ENCODE data around the gene RPS26.
A peak's percentile ranks its signal among the peaks of the same experiment; 100 is the strongest.
"Not testable (repeated sequence)": the region's sequence is repeated elsewhere in the genome, so short reads cannot be mapped to it uniquely, and the experiment has no call there.

RPS26 gene

GRCh38 chr12:56040151-56040550, 1.6 kb upstream of the RPS26 start:
- Histone ChIP-seq H3K4me1 (ENCODE audit: control insufficient read depth in 1 of 2, insufficient read depth in 2 of 2, low read length in 2 of 2) (peaks cover 22 to 23% of the 10 kb centered on the region in 2 donors), H3K9ac (ENCODE audit: low read depth in 1 of 2, low read length in 2 of 2) (no peak overlapping the region), H3K9me3 (ENCODE audit: control insufficient read depth in 1 of 2, low read length in 2 of 2) (no peaks in the 10 kb centered on the region), H3K27ac (ENCODE audit: low read depth, low read length) (no peak overlapping the region), H3K36me3 (ENCODE audit: control insufficient read depth in 1 of 2, insufficient read depth in 2 of 2, low read length in 2 of 2) (peaks cover 8 to 29% of the 10 kb centered on the region in 2 donors), H3K27me3 (ENCODE audit: control insufficient read depth in 1 of 2, insufficient read depth in 2 of 2, low read length in 2 of 2) (no peaks in the 10 kb centered on the region), H3K4me3 (ENCODE audit: low read depth in 1 of 2, low read length in 2 of 2) (no peak overlapping the region)

- Histone ChIP-seq H3K27ac (ENCODE audit: low read depth, low read length) (peak overlapping the region; percentile 58), H3K9me3 (ENCODE audit: control insufficient read depth in 1 of 2, low read length in 2 of 2) (no peaks in the 10 kb centered on the region), H3K4me3 (ENCODE audit: low read depth in 1 of 2, low read length in 2 of 2) (peak overlapping the region; percentile 82 to 98), H3K4me1 (ENCODE audit: control insufficient read depth in 1 of 2, insufficient read depth in 2 of 2, low read length in 2 of 2) (peaks cover 22 to 23% of the 10 kb centered on the region in 2 donors), H3K9ac (ENCODE audit: low read depth in 1 of 2, low read length in 2 of 2) (peak overlapping the region; percentile 37 to 47), H3K27me3 (ENCODE audit: control insufficient read depth in 1 of 2, insufficient read depth in 2 of 2, low read length in 2 of 2) (no peaks in the 10 kb centered on the region), H3K36me3 (ENCODE audit: control insufficient read depth in 1 of 2, insufficient read depth in 2 of 2, low read length in 2 of 2) (peaks cover 10 to 32% of the 10 kb centered on the region in 2 donors)
Measured at GRCh38 chr12:56040963-56041551, 661 bp upstream of the RPS26 start.

GRCh38 chr12:56042430-56042813, 704 bp downstream of the RPS26 start:
- not testable (repeated sequence) for H3K27me3 ChIP-seq (ENCODE audit: control insufficient read depth in 1 of 2, insufficient read depth in 2 of 2, low read length in 2 of 2); H3K9me3 ChIP-seq (ENCODE audit: control insufficient read depth in 1 of 2, low read length in 2 of 2)
- peak overlapping the region; percentile 79 to 99 for H3K9ac ChIP-seq (ENCODE audit: low read depth in 1 of 2, low read length in 2 of 2)
- peaks cover 22 to 23% of the 10 kb centered on the region in 2 donors for H3K4me1 ChIP-seq (ENCODE audit: control insufficient read depth in 1 of 2, insufficient read depth in 2 of 2, low read length in 2 of 2)
- H3K27ac ChIP-seq (ENCODE audit: low read depth, low read length) = peak overlapping the region; percentile 70
- H3K36me3 ChIP-seq (ENCODE audit: control insufficient read depth in 1 of 2, insufficient read depth in 2 of 2, low read length in 2 of 2) = peaks cover 10 to 31% of the 10 kb centered on the region in 2 donors
- peak overlapping the region; percentile 82 to 98 for H3K4me3 ChIP-seq (ENCODE audit: low read depth in 1 of 2, low read length in 2 of 2)

GRCh38 chr12:56042843-56043242, 1.1 kb downstream of the RPS26 start:
- no peaks in the 10 kb centered on the region for H3K9me3 ChIP-seq (ENCODE audit: control insufficient read depth in 1 of 2, low read length in 2 of 2)
- H3K27me3 ChIP-seq (ENCODE audit: control insufficient read depth in 1 of 2, insufficient read depth in 2 of 2, low read length in 2 of 2) = no peaks in the 10 kb centered on the region
- no peak overlapping the region for H3K27ac ChIP-seq (ENCODE audit: low read depth, low read length)
- peaks cover 22 to 23% of the 10 kb centered on the region in 2 donors for H3K4me1 ChIP-seq (ENCODE audit: control insufficient read depth in 1 of 2, insufficient read depth in 2 of 2, low read length in 2 of 2)
- H3K9ac ChIP-seq (ENCODE audit: low read depth in 1 of 2, low read length in 2 of 2) = peak overlapping the region; percentile 79 to 99
- peaks cover 10 to 31% of the 10 kb centered on the region in 2 donors for H3K36me3 ChIP-seq (ENCODE audit: control insufficient read depth in 1 of 2, insufficient read depth in 2 of 2, low read length in 2 of 2)
- peak overlapping the region; percentile 82 to 98 for H3K4me3 ChIP-seq (ENCODE audit: low read depth in 1 of 2, low read length in 2 of 2)

DNA sequence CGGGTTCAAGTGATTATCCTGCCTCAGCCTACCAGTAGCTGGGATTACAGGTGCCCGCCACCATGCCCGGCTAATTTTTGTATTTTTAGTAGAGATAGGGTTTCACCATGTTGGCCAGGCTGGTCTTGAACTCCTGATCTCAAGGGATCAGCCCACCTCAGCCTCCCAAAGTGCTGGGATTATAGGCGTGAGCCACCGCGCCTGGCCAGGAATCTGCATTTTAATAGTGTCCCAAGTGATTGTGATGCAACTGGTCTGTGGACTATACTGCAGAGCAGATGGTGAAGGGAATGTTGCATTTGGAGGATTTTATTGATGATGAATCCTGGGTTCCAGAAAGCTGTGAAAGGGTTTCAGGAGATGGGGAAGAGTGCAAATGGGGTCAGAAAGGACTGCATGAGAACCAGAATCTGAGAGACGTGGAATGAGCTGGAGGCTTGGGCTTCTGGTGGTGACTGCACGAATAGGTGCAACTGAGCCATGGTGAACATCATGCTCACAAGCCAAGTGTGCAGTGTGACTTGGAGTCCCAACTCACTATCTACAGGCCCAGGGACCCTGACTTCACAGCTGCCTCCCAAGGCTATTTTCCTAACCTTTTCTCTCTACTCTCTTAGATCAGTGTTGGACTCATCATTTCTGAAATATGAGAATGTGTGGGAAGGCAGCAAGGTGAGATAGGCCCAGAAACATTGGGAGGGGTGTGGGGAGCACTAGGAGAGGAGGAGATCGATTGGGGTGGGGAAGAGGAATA, 4.5 kb downstream of the RPS26 start:
- H3K27me3 ChIP-seq (ENCODE audit: control insufficient read depth in 1 of 2, insufficient read depth in 2 of 2, low read length in 2 of 2) = no peaks in the 10 kb centered on the region
- peaks cover 18% of the 10 kb centered on the region in 2 donors for H3K4me1 ChIP-seq (ENCODE audit: control insufficient read depth in 1 of 2, insufficient read depth in 2 of 2, low read length in 2 of 2)
- H3K9me3 ChIP-seq (ENCODE audit: control insufficient read depth in 1 of 2, low read length in 2 of 2) = no peaks in the 10 kb centered on the region
- no peak overlapping the region for H3K4me3 ChIP-seq (ENCODE audit: low read depth in 1 of 2, low read length in 2 of 2)
- no peak overlapping the region for H3K27ac ChIP-seq (ENCODE audit: low read depth, low read length)
- peaks cover 10 to 31% of the 10 kb centered on the region in 2 donors for H3K36me3 ChIP-seq (ENCODE audit: control insufficient read depth in 1 of 2, insufficient read depth in 2 of 2, low read length in 2 of 2)
- H3K9ac ChIP-seq (ENCODE audit: low read depth in 1 of 2, low read length in 2 of 2) = no peak overlapping the region

DNA sequence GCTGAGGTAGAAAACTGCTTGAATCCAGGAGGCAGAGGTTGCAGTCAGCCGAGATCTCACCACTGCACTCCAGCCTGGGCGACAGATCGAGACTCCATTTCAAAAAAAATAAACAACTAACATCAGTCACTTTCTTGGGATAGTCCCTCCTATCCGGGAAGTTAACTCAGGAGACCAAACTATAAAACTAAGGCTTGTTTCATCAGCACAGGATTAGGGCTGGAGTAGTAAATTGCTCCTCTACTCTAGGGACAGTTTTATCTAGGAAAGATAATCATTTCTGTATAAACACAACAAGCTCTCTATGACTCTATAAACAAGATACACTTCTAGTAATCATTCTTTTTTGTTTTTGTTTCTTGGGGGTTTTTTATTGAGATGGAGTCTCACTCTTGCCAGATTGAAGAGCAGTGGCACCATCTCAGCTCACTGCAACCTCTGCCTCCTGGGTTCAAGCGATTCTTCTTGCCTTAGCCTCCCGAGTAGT, 11.7 kb downstream of the RPS26 start:
- Histone ChIP-seq H3K4me3 (ENCODE audit: low read depth in 1 of 2, low read length in 2 of 2) (no peak overlapping the region), H3K4me1 (ENCODE audit: control insufficient read depth in 1 of 2, insufficient read depth in 2 of 2, low read length in 2 of 2) (no peaks in the 10 kb centered on the region), H3K9ac (ENCODE audit: low read depth in 1 of 2, low read length in 2 of 2) (no peak overlapping the region), H3K36me3 (ENCODE audit: control insufficient read depth in 1 of 2, insufficient read depth in 2 of 2, low read length in 2 of 2) (no peaks in the 10 kb centered on the region), H3K27ac (ENCODE audit: low read depth, low read length) (no peak overlapping the region), H3K27me3 (ENCODE audit: control insufficient read depth in 1 of 2, insufficient read depth in 2 of 2, low read length in 2 of 2) (no peaks in the 10 kb centered on the region), H3K9me3 (ENCODE audit: control insufficient read depth in 1 of 2, low read length in 2 of 2) (no peaks in the 10 kb centered on the region)

GRCh38 chr12:56059964-56060363, 18.2 kb downstream of the RPS26 start:
- not testable (repeated sequence) for H3K27me3 ChIP-seq (ENCODE audit: control insufficient read depth in 1 of 2, insufficient read depth in 2 of 2, low read length in 2 of 2); H3K4me1 ChIP-seq (ENCODE audit: control insufficient read depth in 1 of 2, insufficient read depth in 2 of 2, low read length in 2 of 2); H3K9me3 ChIP-seq (ENCODE audit: control insufficient read depth in 1 of 2, low read length in 2 of 2); H3K4me3 ChIP-seq (ENCODE audit: low read depth in 1 of 2, low read length in 2 of 2); H3K27ac ChIP-seq (ENCODE audit: low read depth, low read length); H3K36me3 ChIP-seq (ENCODE audit: control insufficient read depth in 1 of 2, insufficient read depth in 2 of 2, low read length in 2 of 2); H3K9ac ChIP-seq (ENCODE audit: low read depth in 1 of 2, low read length in 2 of 2)

- H3K4me3 ChIP-seq (ENCODE audit: low read depth in 1 of 2, low read length in 2 of 2) = no peak overlapping the region
- no peaks in the 10 kb centered on the region for H3K36me3 ChIP-seq (ENCODE audit: control insufficient read depth in 1 of 2, insufficient read depth in 2 of 2, low read length in 2 of 2)
- no peaks in the 10 kb centered on the region for H3K27me3 ChIP-seq (ENCODE audit: control insufficient read depth in 1 of 2, insufficient read depth in 2 of 2, low read length in 2 of 2)
- no peaks in the 10 kb centered on the region for H3K4me1 ChIP-seq (ENCODE audit: control insufficient read depth in 1 of 2, insufficient read depth in 2 of 2, low read length in 2 of 2)
- no peak overlapping the region for H3K9ac ChIP-seq (ENCODE audit: low read depth in 1 of 2, low read length in 2 of 2)
- no peaks in the 10 kb centered on the region for H3K9me3 ChIP-seq (ENCODE audit: control insufficient read depth in 1 of 2, low read length in 2 of 2)
- H3K27ac ChIP-seq (ENCODE audit: low read depth, low read length) = no peak overlapping the region
Measured at GRCh38 chr12:56061982-56062381, 20.3 kb downstream of the RPS26 start.

GRCh38 chr12:56062996-56063395, 21.3 kb downstream of the RPS26 start:
- Histone ChIP-seq H3K27me3 (ENCODE audit: control insufficient read depth in 1 of 2, insufficient read depth in 2 of 2, low read length in 2 of 2) (no peaks in the 10 kb centered on the region), H3K4me3 (ENCODE audit: low read depth in 1 of 2, low read length in 2 of 2) (no peak overlapping the region), H3K9ac (ENCODE audit: low read depth in 1 of 2, low read length in 2 of 2) (no peak overlapping the region), H3K36me3 (ENCODE audit: control insufficient read depth in 1 of 2, insufficient read depth in 2 of 2, low read length in 2 of 2) (no peaks in the 10 kb centered on the region), H3K27ac (ENCODE audit: low read depth, low read length) (no peak overlapping the region), H3K4me1 (ENCODE audit: control insufficient read depth in 1 of 2, insufficient read depth in 2 of 2, low read length in 2 of 2) (no peaks in the 10 kb centered on the region), H3K9me3 (ENCODE audit: control insufficient read depth in 1 of 2, low read length in 2 of 2) (no peaks in the 10 kb centered on the region)

DNA sequence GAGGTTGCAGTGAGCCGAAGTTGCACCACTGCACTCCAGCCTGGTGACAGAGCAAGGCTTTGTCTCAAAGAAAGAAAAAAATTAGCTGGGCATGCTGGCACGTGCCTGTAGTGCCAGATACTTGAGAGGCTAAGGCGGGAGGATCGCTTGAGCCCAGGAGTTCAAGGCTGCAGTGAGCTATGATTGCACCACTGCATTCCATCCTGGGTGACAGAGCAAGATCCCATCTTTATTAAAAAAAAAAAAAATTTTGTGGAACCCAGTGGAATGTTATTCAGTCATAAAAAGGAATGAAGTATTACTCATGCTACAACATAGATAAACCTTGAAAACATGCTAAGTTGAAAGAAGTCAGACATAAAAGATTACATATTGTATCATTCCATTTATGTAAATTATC, 29.9 kb downstream of the RPS26 start:
- H3K9me3 ChIP-seq (ENCODE audit: control insufficient read depth in 1 of 2, low read length in 2 of 2) = no peaks in the 10 kb centered on the region
- H3K27ac ChIP-seq (ENCODE audit: low read depth, low read length) = no peak overlapping the region
- H3K4me1 ChIP-seq (ENCODE audit: control insufficient read depth in 1 of 2, insufficient read depth in 2 of 2, low read length in 2 of 2) = no peaks in the 10 kb centered on the region
- H3K36me3 ChIP-seq (ENCODE audit: control insufficient read depth in 1 of 2, insufficient read depth in 2 of 2, low read length in 2 of 2) = no peaks in the 10 kb centered on the region
- no peak overlapping the region for H3K9ac ChIP-seq (ENCODE audit: low read depth in 1 of 2, low read length in 2 of 2)
- no peaks in the 10 kb centered on the region for H3K27me3 ChIP-seq (ENCODE audit: control insufficient read depth in 1 of 2, insufficient read depth in 2 of 2, low read length in 2 of 2)
- H3K4me3 ChIP-seq (ENCODE audit: low read depth in 1 of 2, low read length in 2 of 2) = no peak overlapping the region

Data from duodenal mucosa (tissue), 2 donors.